Astrocyte (in vitro differentiated cells and primary cell): ENCODE measurements around the gene GALNT2. TPM values are rescaled to one million over a fixed set of nuclear protein-coding genes. Genes with fewer than 3 reads are reported as not detected.

ENCODE experiments used
- DNase-seq: peaks from one replicate; pipeline ENCODE4 v3.0.0-alpha.2; 2010; ENCODE audit warnings: low read depth
- FAIRE-seq: peaks from 2 replicates; lab custom pipeline; 2011; peaks lifted over from hg19 to GRCh38; lab: Jason Lieb, UNC
- H2AFZ ChIP-seq: 2 replicates; pipeline ENCODE4 v1.6.0; 2012; ENCODE audit warnings: low read depth, low read length, inconsistent platforms
- H3K27ac ChIP-seq: 2 replicates; pipeline ENCODE4 v1.5.1; 2011; ENCODE audit warnings: low read depth, low read length, inconsistent platforms
- H3K27me3 ChIP-seq: 2 replicates; pipeline ENCODE4 v1.6.0; 2011; ENCODE audit warnings: low read length, inconsistent platforms; ENCODE audit not compliant: insufficient read depth
- H3K36me3 ChIP-seq: 2 replicates; pipeline ENCODE4 v1.5.1; 2011; ENCODE audit warnings: low read length, inconsistent platforms; ENCODE audit not compliant: insufficient read depth
- H3K4me1 ChIP-seq: 2 replicates; pipeline ENCODE4 v1.5.1; 2011; ENCODE audit warnings: low read length, inconsistent platforms; ENCODE audit not compliant: insufficient read depth
- H3K4me2 ChIP-seq: 2 replicates; pipeline ENCODE4 v1.6.0; 2012; ENCODE audit warnings: low read length, inconsistent platforms
- H3K4me3 ChIP-seq: 2 replicates; pipeline ENCODE4 v1.5.1; 2011; ENCODE audit warnings: low read depth, mild to moderate bottlenecking, low read length, inconsistent platforms; ENCODE audit not compliant: insufficient read depth
- H3K79me2 ChIP-seq: 2 replicates; pipeline ENCODE4 v1.6.0; 2012; ENCODE audit warnings: mild to moderate bottlenecking, low read length, inconsistent platforms; ENCODE audit not compliant: insufficient read depth
- H3K9ac ChIP-seq: 2 replicates; pipeline ENCODE4 v1.6.0; 2012; ENCODE audit warnings: mild to moderate bottlenecking, low read length, inconsistent platforms
- H3K9me3 ChIP-seq: 2 replicates; pipeline ENCODE4 v1.5.1; 2012; ENCODE audit warnings: low read depth, mild to moderate bottlenecking, low read length, inconsistent platforms; ENCODE audit not compliant: insufficient read depth
- H4K20me1 ChIP-seq: 2 replicates; pipeline ENCODE4 v1.6.0; 2012; ENCODE audit warnings: low read length, inconsistent platforms; ENCODE audit not compliant: insufficient read depth
- H3K27ac Mint-ChIP-seq: one replicate; pipeline ENCODE4 v1.8.0; 2021; ENCODE audit warnings: mild to moderate bottlenecking, mixed read lengths; ENCODE audit not compliant: unreplicated experiment
- H3K27me3 Mint-ChIP-seq: one replicate; pipeline ENCODE4 v1.8.0; 2021; ENCODE audit warnings: low read depth, mixed read lengths; ENCODE audit not compliant: unreplicated experiment
- H3K36me3 Mint-ChIP-seq: one replicate; pipeline ENCODE4 v1.8.0; 2021; ENCODE audit warnings: low read depth, mixed read lengths; ENCODE audit not compliant: unreplicated experiment
- H3K4me1 Mint-ChIP-seq: one replicate; pipeline ENCODE4 v1.8.0; 2021; ENCODE audit warnings: low read depth, mixed read lengths; ENCODE audit not compliant: unreplicated experiment
- H3K4me3 Mint-ChIP-seq: one replicate; pipeline ENCODE4 v1.8.0; 2021; ENCODE audit warnings: mild to moderate bottlenecking, moderate library complexity, mixed read lengths; ENCODE audit not compliant: unreplicated experiment
- H3K9me3 Mint-ChIP-seq: one replicate; pipeline ENCODE4 v1.8.0; 2021; ENCODE audit warnings: mild to moderate bottlenecking, mixed read lengths; ENCODE audit not compliant: unreplicated experiment
- CTCF ChIP-seq: IDR thresholded peaks from 2 replicates; pipeline ENCODE4 v1.5.1; 2011; ENCODE audit warnings: low read depth, mild to moderate bottlenecking, inconsistent platforms, low read length, moderate library complexity; ENCODE audit not compliant: insufficient read depth
- EZH2 ChIP-seq: IDR thresholded peaks from 2 replicates; pipeline ENCODE4 v1.6.1; 2012; ENCODE audit warnings: mild to moderate bottlenecking, low read length, inconsistent platforms; ENCODE audit not compliant: insufficient read depth
- total RNA-seq: library from RNA; stranded (reverse); gene quantifications from 2 replicates; pipeline ENCODE4 v1.2.1, GENCODE V29; 2021

GALNT2 gene
- total RNA-seq, 1 donor from 2014 or later = 507 TPM

GRCh38 chr1:230156068-230156467 is 89.0 kb downstream of the GALNT2 start:
- H3K27ac Mint-ChIP-seq = peak overlapping the region; percentile 81
- no peak for FAIRE-seq
- peaks cover 23% of the 10 kb centered on the region for H3K4me1 ChIP-seq

GRCh38 chr1:230156536-230156935 is 89.5 kb downstream of the GALNT2 start:
- Mint-ChIP-seq H3K4me3 (no peak overlapping the region), H3K27ac (peak overlapping the region; percentile 8), H3K27me3 (no peaks in the 10 kb centered on the region), H3K4me1 (peaks cover 76% of the 10 kb centered on the region), H3K36me3 (peaks cover 9% of the 10 kb centered on the region), H3K9me3 (no peaks in the 10 kb centered on the region)
- Histone ChIP-seq H2AFZ (no peak overlapping the region), H4K20me1 (peaks cover 79% of the 10 kb centered on the region), H3K36me3 (no peaks in the 10 kb centered on the region), H3K27me3 (no peaks in the 10 kb centered on the region), H3K9me3 (no peaks in the 10 kb centered on the region), H3K4me1 (peaks cover 23% of the 10 kb centered on the region), H3K4me2 (no peak overlapping the region), H3K79me2 (peaks cover 98% of the 10 kb centered on the region), H3K27ac (no peak overlapping the region), H3K4me3 (no peak overlapping the region), H3K9ac (no peak overlapping the region)
- TF ChIP-seq EZH2 (no peak), CTCF (no peak)
- no peak for FAIRE-seq
- DNase-seq = no peak

More at GRCh38 chr1:230156068-230156467, 89.0 kb downstream of the GALNT2 start:
- TF ChIP-seq CTCF (no peak), EZH2 (no peak)
- Histone ChIP-seq H3K4me3 (no peak overlapping the region), H3K79me2 (peaks cover 98% of the 10 kb centered on the region), H3K27me3 (no peaks in the 10 kb centered on the region), H3K9ac (no peak overlapping the region), H2AFZ (no peak overlapping the region), H3K9me3 (no peaks in the 10 kb centered on the region), H3K36me3 (no peaks in the 10 kb centered on the region), H3K4me2 (no peak overlapping the region), H4K20me1 (peaks cover 79% of the 10 kb centered on the region), H3K27ac (no peak overlapping the region)
- no peak for DNase-seq
- Mint-ChIP-seq H3K27me3 (no peaks in the 10 kb centered on the region), H3K9me3 (no peaks in the 10 kb centered on the region), H3K4me1 (peaks cover 79% of the 10 kb centered on the region), H3K4me3 (no peak overlapping the region), H3K36me3 (peaks cover 12% of the 10 kb centered on the region)

GRCh38 chr1:230157420-230158390 is 90.7 kb downstream of the GALNT2 start:
- peak overlapping the region; percentile 12 for H3K27ac Mint-ChIP-seq
- TF ChIP-seq CTCF (no peak), EZH2 (no peak)
- no peaks in the 10 kb centered on the region for H3K36me3 ChIP-seq
- no peak for FAIRE-seq
- H3K36me3 Mint-ChIP-seq = peaks cover 9% of the 10 kb centered on the region
- no peaks in the 10 kb centered on the region for H3K9me3 ChIP-seq
- H3K27me3 Mint-ChIP-seq = no peaks in the 10 kb centered on the region
- no peaks in the 10 kb centered on the region for H3K9me3 Mint-ChIP-seq
- no peaks in the 10 kb centered on the region for H3K27me3 ChIP-seq
- no peak overlapping the region for H3K4me3 Mint-ChIP-seq
- no peak for DNase-seq
- H3K27ac ChIP-seq = no peak overlapping the region
- H2AFZ ChIP-seq = no peak overlapping the region
- peaks cover 99% of the 10 kb centered on the region for H3K79me2 ChIP-seq
- H3K4me2 ChIP-seq = no peak overlapping the region
- H3K9ac ChIP-seq = no peak overlapping the region
- H3K4me1 Mint-ChIP-seq = peaks cover 77% of the 10 kb centered on the region
- peaks cover 80% of the 10 kb centered on the region for H4K20me1 ChIP-seq
- H3K4me1 ChIP-seq = peaks cover 23% of the 10 kb centered on the region
- H3K4me3 ChIP-seq = no peak overlapping the region
